Esophagus muscularis mucosa (tissue), 4 donors: ENCODE results near the gene CAMK1.

Experiments
- EP300 ChIP-seq: sonication (generic); formaldehyde crosslinking; IDR thresholded peaks from one replicate; pipeline ENCODE4 v1.6.1; 2017; ENCODE audit warnings: antibody characterized with exemption
- POLR2A ChIP-seq: fragments of 450-650 bp; IDR thresholded peaks from one replicate; pipeline ENCODE4 v1.6.1; 2017; ENCODE audit warnings: antibody characterized with exemption, moderate library complexity, mild to moderate bottlenecking, low read depth
- POLR2AphosphoS5 ChIP-seq, 2 donors: sonication (generic); formaldehyde crosslinking; IDR thresholded peaks; one replicate each; pipeline ENCODE4 v1.6.1; 2017; ENCODE audit warnings: antibody characterized with exemption in 2 of 2
- TF ChIP-seq, protein P1 (sequence below), 3 experiments: fragments of 200-600 bp in 2 of 3; fragments of 450-650 bp in 1 of 3; sonication (generic) in 2 of 3; IDR thresholded peaks; one replicate each; pipeline ENCODE4 v1.5.1; 2017 to 2019; ENCODE audit warnings: antibody characterized with exemption in 3 of 3, mild to moderate bottlenecking in 2 of 3, moderate library complexity in 1 of 3

DNA sequence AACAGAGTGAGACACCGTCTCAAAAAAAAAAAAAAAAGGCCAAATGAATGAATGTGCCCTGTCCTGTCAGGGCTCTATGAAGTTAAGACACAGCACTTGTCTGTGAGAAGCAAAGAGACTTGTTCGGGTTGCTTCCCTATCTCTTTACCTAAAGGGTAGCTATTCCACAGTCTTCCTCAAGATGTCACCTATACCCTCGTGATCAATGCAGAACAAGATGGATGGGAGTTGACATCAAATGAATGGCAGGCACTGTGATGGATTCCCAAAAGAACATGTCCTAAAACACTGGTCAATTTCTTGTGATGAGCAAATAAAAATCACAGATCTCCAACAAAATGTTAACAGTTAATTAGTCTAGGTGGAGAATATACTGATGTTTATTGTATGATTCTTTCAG is 13.0 kb upstream of the CAMK1 start:
- TF ChIP-seq, protein P1, sequence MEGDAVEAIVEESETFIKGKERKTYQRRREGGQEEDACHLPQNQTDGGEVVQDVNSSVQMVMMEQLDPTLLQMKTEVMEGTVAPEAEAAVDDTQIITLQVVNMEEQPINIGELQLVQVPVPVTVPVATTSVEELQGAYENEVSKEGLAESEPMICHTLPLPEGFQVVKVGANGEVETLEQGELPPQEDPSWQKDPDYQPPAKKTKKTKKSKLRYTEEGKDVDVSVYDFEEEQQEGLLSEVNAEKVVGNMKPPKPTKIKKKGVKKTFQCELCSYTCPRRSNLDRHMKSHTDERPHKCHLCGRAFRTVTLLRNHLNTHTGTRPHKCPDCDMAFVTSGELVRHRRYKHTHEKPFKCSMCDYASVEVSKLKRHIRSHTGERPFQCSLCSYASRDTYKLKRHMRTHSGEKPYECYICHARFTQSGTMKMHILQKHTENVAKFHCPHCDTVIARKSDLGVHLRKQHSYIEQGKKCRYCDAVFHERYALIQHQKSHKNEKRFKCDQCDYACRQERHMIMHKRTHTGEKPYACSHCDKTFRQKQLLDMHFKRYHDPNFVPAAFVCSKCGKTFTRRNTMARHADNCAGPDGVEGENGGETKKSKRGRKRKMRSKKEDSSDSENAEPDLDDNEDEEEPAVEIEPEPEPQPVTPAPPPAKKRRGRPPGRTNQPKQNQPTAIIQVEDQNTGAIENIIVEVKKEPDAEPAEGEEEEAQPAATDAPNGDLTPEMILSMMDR (IDR thresholded peaks at IDR 0.05), result no peak
- TF ChIP-seq POLR2A (no peak), POLR2AphosphoS5 (IDR thresholded peaks at IDR 0.05) (no peak), EP300 (no peak)
